Osteocyte (in vitro differentiated cells): ENCODE data around the gene OR5A2. TPM values are rescaled to one million over a fixed set of nuclear protein-coding genes. Genes with fewer than 3 reads are reported as not detected.

Source experiments
- DNase-seq: peaks from one replicate; pipeline ENCODE4 v3.0.0; 2021; ENCODE audit warnings: mixed read lengths; ENCODE audit not compliant: unreplicated experiment; ENCODE audit errors: extremely low spot score
- H3K27ac Mint-ChIP-seq: one replicate; pipeline ENCODE4 v1.8.0; 2021; ENCODE audit warnings: mild to moderate bottlenecking, mixed read lengths; ENCODE audit not compliant: unreplicated experiment
- H3K27me3 Mint-ChIP-seq: one replicate; pipeline ENCODE4 v1.8.0; 2021; ENCODE audit warnings: mixed read lengths; ENCODE audit not compliant: unreplicated experiment
- H3K36me3 Mint-ChIP-seq: one replicate; pipeline ENCODE4 v1.8.0; 2021; ENCODE audit warnings: mixed read lengths; ENCODE audit not compliant: unreplicated experiment
- H3K4me1 Mint-ChIP-seq: one replicate; pipeline ENCODE4 v1.8.0; 2021; ENCODE audit warnings: mixed read lengths; ENCODE audit not compliant: unreplicated experiment
- H3K4me3 Mint-ChIP-seq: one replicate; pipeline ENCODE4 v1.8.0; 2021; ENCODE audit warnings: mild to moderate bottlenecking, moderate library complexity, mixed read lengths; ENCODE audit not compliant: unreplicated experiment
- H3K9me3 Mint-ChIP-seq: one replicate; pipeline ENCODE4 v1.8.0; 2021; ENCODE audit warnings: mixed read lengths; ENCODE audit not compliant: unreplicated experiment
- CTCF ChIP-seq: fragments of 200-600 bp; sonication (generic); IDR thresholded peaks from 2 replicates; pipeline ENCODE4 v1.5.0; 2021; ENCODE audit warnings: antibody characterized with exemption, mild to moderate bottlenecking, moderate library complexity
- total RNA-seq: library from RNA; stranded (reverse); gene quantifications from 2 replicates; pipeline ENCODE4 v1.2.1, GENCODE V29; 2021

The OR5A2 gene
- total RNA-seq, 1 donor from 2014 or later = not detected

- Mint-ChIP-seq H3K4me1 (no peaks in the 10 kb centered on the region), H3K36me3 (no peaks in the 10 kb centered on the region), H3K27ac (no peak overlapping the region), H3K9me3 (peaks cover 11% of the 10 kb centered on the region), H3K4me3 (no peak overlapping the region), H3K27me3 (no peaks in the 10 kb centered on the region)
- no peak for TF ChIP-seq CTCF
- DNase-seq = no peak
Observed at GRCh38 chr11:59368238-59369022, 57.8 kb downstream of the OR5A2 start.

Other genes starting within 250 kb of the OR5A2 start
- not detected in 2 replicates for gene MPEG1, start 213.5 kb downstream of the OR5A2 start, total RNA-seq
- not detected in 2 replicates for gene OR5AN1, start 67.5 kb downstream of the OR5A2 start, total RNA-seq
- gene OR5A1, start 10.1 kb upstream of the OR5A2 start, total RNA-seq = not detected in 2 replicates
- not detected in 2 replicates for gene OR4D6, start 30.5 kb upstream of the OR5A2 start, total RNA-seq
- not detected in 2 replicates for gene OR4D10, start 46.9 kb upstream of the OR5A2 start, total RNA-seq
- gene OR4D11, start 77.2 kb upstream of the OR5A2 start, total RNA-seq = not detected in 2 replicates
- gene OR4D9, start 85.1 kb upstream of the OR5A2 start, total RNA-seq = not detected in 2 replicates
- 45.7 and 46.0 TPM in 2 replicates for gene OSBP, start 189.4 kb upstream of the OR5A2 start, total RNA-seq
- 39.3 and 40.0 TPM in 2 replicates for gene PATL1, start 242.6 kb upstream of the OR5A2 start, total RNA-seq